Fibroblast of lung (primary cell): ENCODE measurements around the gene SLC38A10.

Experiments
- EZH2 ChIP-seq: IDR thresholded peaks from 2 replicates; pipeline ENCODE4 v1.5.1; 2012; ENCODE audit warnings: low read length, control low read depth, mild to moderate bottlenecking; ENCODE audit errors: missing control alignments
- TF ChIP-seq, protein P1 (sequence below), 2 donors: IDR thresholded peaks in 1 of 2; conservative IDR thresholded peaks in 1 of 2; 1 replicate in 1 of 2; 2 replicates in 1 of 2; pipeline ENCODE4 v1.5.1; 2011 to 2012; ENCODE audit warnings: low read length in 2 of 2, control low read depth in 1 of 2, inconsistent platforms in 1 of 2, low read depth in 1 of 2, mild to moderate bottlenecking in 1 of 2

DNA sequence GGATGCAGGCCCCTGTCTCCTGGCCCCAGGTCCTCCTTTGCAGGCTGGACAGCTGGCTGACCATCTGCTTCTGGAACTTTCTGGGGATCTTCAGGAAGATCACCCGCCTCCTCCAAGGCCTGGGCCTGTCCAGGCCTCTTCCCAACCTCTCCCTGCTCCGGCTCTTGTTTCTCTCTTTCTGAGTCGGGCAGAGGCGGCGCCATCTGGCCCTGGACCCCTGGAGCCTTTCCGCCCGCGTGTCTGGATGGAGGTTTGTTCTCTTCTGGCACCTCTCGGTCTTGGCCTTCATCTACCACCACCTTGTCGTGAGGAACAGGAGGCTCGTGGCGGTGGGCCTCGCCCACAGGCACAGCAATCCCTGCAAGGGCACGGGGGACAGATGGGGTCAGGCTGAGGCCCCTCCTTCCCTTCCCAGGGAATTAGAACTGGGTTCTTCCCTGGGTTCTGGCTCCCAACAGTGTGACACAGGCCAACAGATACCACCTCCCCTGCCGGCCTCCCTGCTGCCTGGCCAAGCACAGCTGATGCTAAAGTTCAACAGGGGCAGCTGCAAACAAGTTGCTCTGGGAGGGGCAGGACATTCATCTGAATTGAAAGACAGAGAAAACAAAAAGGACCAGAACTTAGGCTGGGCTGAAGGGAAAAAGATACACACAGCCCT lies 42.7 kb downstream of the SLC38A10 start:
- TF ChIP-seq, protein P1, sequence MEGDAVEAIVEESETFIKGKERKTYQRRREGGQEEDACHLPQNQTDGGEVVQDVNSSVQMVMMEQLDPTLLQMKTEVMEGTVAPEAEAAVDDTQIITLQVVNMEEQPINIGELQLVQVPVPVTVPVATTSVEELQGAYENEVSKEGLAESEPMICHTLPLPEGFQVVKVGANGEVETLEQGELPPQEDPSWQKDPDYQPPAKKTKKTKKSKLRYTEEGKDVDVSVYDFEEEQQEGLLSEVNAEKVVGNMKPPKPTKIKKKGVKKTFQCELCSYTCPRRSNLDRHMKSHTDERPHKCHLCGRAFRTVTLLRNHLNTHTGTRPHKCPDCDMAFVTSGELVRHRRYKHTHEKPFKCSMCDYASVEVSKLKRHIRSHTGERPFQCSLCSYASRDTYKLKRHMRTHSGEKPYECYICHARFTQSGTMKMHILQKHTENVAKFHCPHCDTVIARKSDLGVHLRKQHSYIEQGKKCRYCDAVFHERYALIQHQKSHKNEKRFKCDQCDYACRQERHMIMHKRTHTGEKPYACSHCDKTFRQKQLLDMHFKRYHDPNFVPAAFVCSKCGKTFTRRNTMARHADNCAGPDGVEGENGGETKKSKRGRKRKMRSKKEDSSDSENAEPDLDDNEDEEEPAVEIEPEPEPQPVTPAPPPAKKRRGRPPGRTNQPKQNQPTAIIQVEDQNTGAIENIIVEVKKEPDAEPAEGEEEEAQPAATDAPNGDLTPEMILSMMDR (conservative IDR thresholded peaks at IDR 0.05 in 1 of 2, IDR thresholded peaks at IDR 0.05 in 1 of 2; ENCODE audit: low read depth in 1 of 2, low read length in 2 of 2) = no peak
- no peak for TF ChIP-seq EZH2
